Heart left ventricle (tissue), 16 donors: ENCODE results near the gene NUP62. TPM values are rescaled to one million over a fixed set of nuclear protein-coding genes. Genes with fewer than 3 reads are reported as not detected.

Experiments
- ATAC-seq, 4 donors: fragments of 200-7000 bp; cut with Tn5 transposase; one replicate each; pipeline ENCODE4 v1.9.1; 2020 to 2022; ENCODE audit warnings: moderate library complexity in 4 of 4, mild to moderate bottlenecking in 3 of 4, moderate number of reproducible peaks in 1 of 4
- DNase-seq, 5 donors: peaks; one replicate each; pipeline ENCODE4 v3.0.0-alpha.2; 2020
- H3K27ac ChIP-seq, 12 donors: fragments of 200-600 bp; sonication (generic) in 4 of 12; one replicate each; pipeline versions ENCODE4 v1.5.0 to v1.8.0; 2016 to 2022; ENCODE audit warnings: mild to moderate bottlenecking in 2 of 12
- H3K27me3 ChIP-seq, 9 donors: fragments of 200-600 bp; sonication (generic) in 2 of 9; one replicate each; pipeline versions ENCODE4 v1.5.1 to v1.8.0; 2016 to 2022; ENCODE audit warnings: mild to moderate bottlenecking in 3 of 9
- H3K36me3 ChIP-seq, 9 donors: fragments of 200-600 bp; sonication (generic) in 2 of 9; one replicate each; pipeline versions ENCODE4 v1.5.0 to v1.8.0; 2018 to 2022; ENCODE audit warnings: mild to moderate bottlenecking in 2 of 9
- H3K4me1 ChIP-seq, 12 donors: fragments of 200-600 bp; sonication (generic) in 4 of 12; one replicate each; pipeline versions ENCODE4 v1.5.0 to v1.8.0; 2016 to 2022; ENCODE audit warnings: mild to moderate bottlenecking in 3 of 12
- H3K4me3 ChIP-seq, 12 donors: fragments of 200-600 bp; sonication (generic) in 4 of 12; one replicate each; pipeline versions ENCODE4 v1.5.0 to v1.8.0; 2017 to 2022; ENCODE audit warnings: mild to moderate bottlenecking in 9 of 12, moderate library complexity in 4 of 12
- H3K9me3 ChIP-seq, 12 donors: fragments of 200-600 bp; sonication (generic) in 4 of 12; one replicate each; pipeline versions ENCODE4 v1.5.0 to v1.8.0; 2016 to 2022; ENCODE audit warnings: mild to moderate bottlenecking in 1 of 12
- CTCF ChIP-seq, 12 donors: fragments of 200-600 bp; sonication (generic) in 4 of 12; IDR thresholded peaks; one replicate each; pipeline versions ENCODE4 v1.5.0 to v1.8.0; 2018 to 2022; ENCODE audit warnings: antibody characterized with exemption in 12 of 12, mild to moderate bottlenecking in 5 of 12
- POLR2A ChIP-seq, 2 donors: fragments of 450-650 bp; IDR thresholded peaks; one replicate each; pipeline ENCODE4 v1.6.1; 2017; ENCODE audit warnings: antibody characterized with exemption in 2 of 2, mild to moderate bottlenecking in 2 of 2, moderate library complexity in 2 of 2
- WGBS, 4 donors: extraction: QIAGEN DNeasy Blood & Tissue Kit in 2 of 4; methylation state at CpG; one replicate each; pipeline versions ENCODE4 v1.1.5 to v1.1.7; 2013 to 2018; 5-methylcytosine and 5-hydroxymethylcytosine counted together
- intact Hi-C, 10 donors: fragments of 100-400 bp; cut with DNase I; formaldehyde crosslinking; loops; one replicate each; pipeline versions ENCODE4 v1.11.1 to v1.14.2; 2022
- polyA plus RNA-seq, 2 donors: library from polyadenylated mRNA; stranded (reverse); fragments of 200-250 nt; gene quantifications; one replicate each; pipeline ENCODE4 v1.2.3, GENCODE V29; 2013
- total RNA-seq, 9 donors: library from RNA; depleted of rRNA in 2 of 9; stranded (reverse); fragments of >200 nt in 2 of 9; fragmentation: NEBNext Ultra II Directional in 3 of 9; extraction: Animal tissue kit (Norgen Biotek cat#: 25700) in 3 of 9; gene quantifications; one replicate each; pipeline versions ENCODE4 v1.1.0 to v1.2.4, GENCODE V29; 2016 to 2023
- donor health status: ischemic (EF 13 %, LVEDD 7.1; RV severe dilation, severe dysfunction).
- donor health status: healthy with polysubstance abuse.
- donor health status: DM: no; HTN: yes; CAD: no.
- donor health status: DM: no; HTN: no; CAD: no.
- donor health status: ischemic (EF 25% LVEDD 6.9; RV normal size, moderate dysfunction).
- donor health status: ischemic (EF 25% LVEDD 5.7; RV mildly dilated, moderate dysfunction).
- donor health status: healthy.
- donor health status: DM: yes; HTN: yes; CAD: no.
- donor health status: ischemic (EF 35%, LVEDD 5.7; RV mildly dilated, moderate dysfunction).
- donor health status: nonischemic (EF 11% LVEDD 7.7; RV severe dilation, severe dysfunction).
- donor health status: DM: yes; HTN: yes; CAD: no.
- donor health status: PGD.
- donor health status: ischemic (EF 29% LVEDD 5.4; RV normal size, mild dysfunction).
- donor health status: nonischemic (EF 23%, LVEDD 6.1; RV moderate dilation, normal function).

The NUP62 gene
- total and polyA plus RNA-seq, 11 donors, result 14.0 to 61.9 (median 33.0) TPM

GRCh38 chr19:49875857-49876421 is 53.4 kb downstream of the NUP62 start:
- TF ChIP-seq POLR2A (IDR thresholded peaks at IDR 0.05) (no peak), CTCF (IDR thresholded peaks at IDR 0.05) (no peak)
- H3K36me3 ChIP-seq, result peaks cover 2 to 44% (median 25%) of the 10 kb centered on the region in 9 donors
- peak overlapping the region; percentile 96 to 100 (median 98) for H3K27ac ChIP-seq
- H3K4me3 ChIP-seq, result peak overlapping the region; percentile 72 to 99 (median 87)
- DNase-seq (peak; percentile 69 to 86 (median 78)), ATAC-seq (peak in 2 of 4 donors; percentile 9 to 13)
- H3K9me3 ChIP-seq, result no peaks in the 10 kb centered on the region
- 0 to 1% (median 0%) methylated on average over 8 to 28 of the region's 28 CpGs for WGBS, 4 donors
- H3K4me1 ChIP-seq, result peaks cover 0 to 31% (median 19%) of the 10 kb centered on the region in 12 donors
- no peaks in the 10 kb centered on the region for H3K27me3 ChIP-seq
- intact Hi-C loops, result loop anchor here in 6 of 10 donors (2.0 to 5.0 kb wide), 9 partner anchors 51 to 423 kb away; partner anchors contain the start of genes AP2A1 (in 3 of the 6), ADM5 (in 1 of the 6), ALDH16A1 (in 1 of the 6) and ATF5 (in 1 of the 6)

DNA sequence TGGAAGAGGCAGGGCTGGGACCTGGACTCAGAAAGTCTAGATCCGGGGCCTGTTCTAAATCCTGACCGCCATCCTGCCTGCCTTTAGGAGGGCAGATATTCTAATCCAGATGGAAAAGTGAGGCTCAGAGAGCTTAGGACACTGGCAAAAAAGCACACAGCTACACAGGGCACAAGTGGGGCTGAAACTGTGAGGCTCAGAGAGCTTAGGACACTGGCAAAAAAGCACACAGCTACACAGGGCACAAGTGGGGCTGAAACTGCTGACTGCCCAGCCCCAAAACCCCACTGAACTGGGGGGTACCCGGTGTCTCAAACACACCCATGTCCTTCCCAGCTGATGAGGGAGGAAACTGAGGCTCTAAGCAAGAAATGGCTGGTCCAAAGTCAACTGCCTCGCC is 54.1 kb downstream of the NUP62 start:
- ATAC-seq (no peak), DNase-seq (no peak)
- peak overlapping the region in 8 of 12 donors; percentile 96 to 100 (median 98) for H3K27ac ChIP-seq
- H3K27me3 ChIP-seq, result no peaks in the 10 kb centered on the region
- peaks cover 0 to 39% (median 18%) of the 10 kb centered on the region in 9 donors for H3K36me3 ChIP-seq
- TF ChIP-seq CTCF (IDR thresholded peaks at IDR 0.05) (no peak), POLR2A (IDR thresholded peaks at IDR 0.05) (no peak)
- intact Hi-C loops, result loop anchor here in 3 of 10 donors (5.0 kb wide), 4 partner anchors 52 to 378 kb away; partner anchors contain the start of genes ADM5 (in 1 of the 3), AP2A1 (in 1 of the 3), ATF5 (in 1 of the 3) and NUP62 (in 1 of the 3)
- H3K9me3 ChIP-seq, result no peaks in the 10 kb centered on the region
- peaks cover 2 to 39% (median 25%) of the 10 kb centered on the region in 12 donors for H3K4me1 ChIP-seq
- H3K4me3 ChIP-seq, result peak overlapping the region in 10 of 12 donors; percentile 72 to 98 (median 84)
- 81 to 91% (median 88%) methylated on average over 4 of the region's 4 CpGs for WGBS, 4 donors

GRCh38 chr19:49874503-49875157 is 54.7 kb downstream of the NUP62 start:
- Histone ChIP-seq H3K36me3 (peaks cover 0 to 33% (median 12%) of the 10 kb centered on the region in 9 donors), H3K4me3 (no peak overlapping the region), H3K27ac (peak overlapping the region in 1 of 12 donors; percentile 8), H3K9me3 (no peaks in the 10 kb centered on the region), H3K27me3 (no peaks in the 10 kb centered on the region), H3K4me1 (peaks cover 3 to 43% (median 29%) of the 10 kb centered on the region in 12 donors)
- no peak for TF ChIP-seq POLR2A (IDR thresholded peaks at IDR 0.05)
- TF ChIP-seq CTCF (IDR thresholded peaks at IDR 0.05), result no peak
- DNase-seq, result no peak
- 94 to 98% (median 94%) methylated on average over 9 to 11 of the region's 11 CpGs for WGBS, 4 donors
- intact Hi-C loops, result loop anchor here in 3 of 10 donors (5.0 kb wide), 4 partner anchors 53 to 377 kb away; partner anchors contain the start of genes ADM5 (in 1 of the 3), AP2A1 (in 1 of the 3), ATF5 (in 1 of the 3) and NUP62 (in 1 of the 3)
- ATAC-seq, result no peak

DNA sequence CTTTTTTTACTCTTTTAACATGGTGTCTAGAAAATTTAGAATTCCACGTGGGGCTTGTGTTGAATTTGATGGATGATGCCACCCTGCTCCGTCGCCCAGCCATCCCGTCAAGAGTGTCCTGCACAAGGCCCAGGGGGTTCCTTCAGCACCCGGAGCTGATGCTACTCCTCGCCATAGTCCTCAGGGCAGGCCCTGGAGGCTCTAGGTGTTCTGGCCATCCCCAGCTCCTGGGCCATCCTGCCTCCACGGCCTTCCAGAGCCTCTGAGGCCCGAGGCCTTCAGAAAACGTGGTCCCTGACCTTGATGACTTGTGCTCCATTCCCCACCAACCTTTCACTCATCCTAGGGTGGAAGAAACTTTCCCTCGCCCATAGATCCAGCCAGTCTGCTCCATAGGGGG is 55.5 kb downstream of the NUP62 start:
- H3K27ac ChIP-seq, result no peak overlapping the region
- TF ChIP-seq POLR2A (IDR thresholded peaks at IDR 0.05) (no peak), CTCF (IDR thresholded peaks at IDR 0.05) (no peak)
- no peak overlapping the region for H3K4me3 ChIP-seq
- DNase-seq (no peak), ATAC-seq (no peak)
- peaks cover 0 to 29% (median 6%) of the 10 kb centered on the region in 9 donors for H3K36me3 ChIP-seq
- 85 to 91% (median 88%) methylated on average over 10 of the region's 10 CpGs for WGBS, 4 donors
- H3K27me3 ChIP-seq, result no peaks in the 10 kb centered on the region
- peaks cover 3 to 47% (median 31%) of the 10 kb centered on the region in 12 donors for H3K4me1 ChIP-seq
- intact Hi-C loops, result no loop called here
- no peaks in the 10 kb centered on the region for H3K9me3 ChIP-seq
